GM23338 (cell line): ENCODE measurements around the gene RYR2. TPM values are rescaled to one million over a fixed set of nuclear protein-coding genes. Genes with fewer than 3 reads are reported as not detected.

Source experiments
- ATAC-seq: fragments of 200-7000 bp; cut with Tn5 transposase; 3 replicates; pipeline ENCODE4 v1.9.1; 2020
- DNase-seq: peaks from one replicate; pipeline ENCODE4 v3.0.0-alpha.2; 2015; ENCODE audit warnings: low spot score
- H2AFZ ChIP-seq: fragments of 200-600 bp; sonication (generic); 2 replicates; pipeline ENCODE4 v1.8.0; 2016; ENCODE audit warnings: antibody characterized with exemption, mild to moderate bottlenecking, moderate library complexity
- H3F3A ChIP-seq: fragments of 200-600 bp; sonication (generic); replicated peaks from 2 replicates; pipeline ENCODE4 v1.8.0; 2017; ENCODE audit warnings: antibody characterized with exemption, mixed run types, low read depth
- H3K27ac ChIP-seq: fragments of 200-600 bp; sonication (generic); 2 replicates; pipeline ENCODE4 v1.6.1; 2016; ENCODE audit warnings: low read depth
- H3K27me3 ChIP-seq: fragments of 200-600 bp; sonication (generic); 2 replicates; pipeline ENCODE4 v1.8.0; 2016; ENCODE audit warnings: mild to moderate bottlenecking, mixed run types, moderate library complexity; ENCODE audit not compliant: insufficient read depth
- H3K36me3 ChIP-seq: fragments of 200-600 bp; sonication (generic); 2 replicates; pipeline ENCODE4 v1.8.0; 2016; ENCODE audit warnings: mild to moderate bottlenecking; ENCODE audit not compliant: insufficient read depth
- H3K4me1 ChIP-seq: fragments of 200-600 bp; sonication (generic); 2 replicates; pipeline ENCODE4 v1.8.0; 2016; ENCODE audit warnings: mild to moderate bottlenecking, moderate library complexity; ENCODE audit not compliant: insufficient read depth
- H3K4me2 ChIP-seq: fragments of 200-600 bp; sonication (generic); 2 replicates; pipeline ENCODE4 v1.7.1; 2017; ENCODE audit warnings: mixed run types
- H3K4me3 ChIP-seq: fragments of 200-600 bp; sonication (generic); 2 replicates; pipeline ENCODE4 v1.6.1; 2016; ENCODE audit warnings: mixed run types
- H3K79me2 ChIP-seq: fragments of 200-600 bp; sonication (generic); replicated peaks from 2 replicates; pipeline ENCODE4 v1.8.0; 2017; ENCODE audit warnings: mild to moderate bottlenecking; ENCODE audit not compliant: insufficient read depth
- H3K9me2 ChIP-seq: fragments of 200-600 bp; sonication (generic); 2 replicates; pipeline ENCODE4 v1.8.0; 2017; ENCODE audit not compliant: insufficient read depth
- H4K20me1 ChIP-seq: fragments of 200-600 bp; sonication (generic); replicated peaks from 2 replicates; pipeline ENCODE4 v1.8.0; 2017; ENCODE audit warnings: mild to moderate bottlenecking; ENCODE audit not compliant: insufficient read depth
- H3K27ac Mint-ChIP-seq: 2 replicates; pipeline ENCODE4 v1.8.0; 2020; ENCODE audit warnings: inconsistent platforms, mild to moderate bottlenecking, moderate library complexity, mixed read lengths
- H3K27me3 Mint-ChIP-seq: 3 replicates; pipeline ENCODE4 v1.8.0; 2022; ENCODE audit warnings: low read depth, mild to moderate bottlenecking, moderate library complexity, mixed read lengths, inconsistent platforms; ENCODE audit not compliant: insufficient read depth, poor library complexity
- H3K36me3 Mint-ChIP-seq: 3 replicates; pipeline ENCODE4 v1.8.0; 2021; ENCODE audit warnings: low read depth, mild to moderate bottlenecking, inconsistent platforms, moderate library complexity, mixed read lengths
- H3K4me1 Mint-ChIP-seq: 3 replicates; pipeline ENCODE4 v1.8.0; 2020; ENCODE audit warnings: mild to moderate bottlenecking, inconsistent platforms, mixed read lengths
- H3K4me3 Mint-ChIP-seq: 3 replicates; pipeline ENCODE4 v1.8.0; 2021; ENCODE audit warnings: moderate library complexity, mild to moderate bottlenecking, inconsistent platforms, mixed read lengths
- H3K9me3 Mint-ChIP-seq: 3 replicates; pipeline ENCODE4 v1.8.0; 2020; ENCODE audit warnings: moderate library complexity, mild to moderate bottlenecking, inconsistent platforms, mixed read lengths
- CREB1 ChIP-seq: fragments of 250-450 bp; sonication (Bioruptor Pico); IDR thresholded peaks from 2 replicates; pipeline ENCODE4 v1.5.0; 2020; ENCODE audit warnings: low read depth, mild to moderate bottlenecking, moderate library complexity
- EZH2 ChIP-seq: fragments of 200-600 bp; sonication (generic); IDR thresholded peaks from one replicate; pipeline ENCODE4 v1.8.0; 2017; ENCODE audit warnings: antibody characterized with exemption, mild to moderate bottlenecking, low read depth; ENCODE audit not compliant: unreplicated experiment
- JUNB ChIP-seq: IDR thresholded peaks from one replicate; pipeline ENCODE4 v1.6.1; 2016; ENCODE audit warnings: antibody characterized with exemption; ENCODE audit not compliant: unreplicated experiment
- NANOG ChIP-seq: IDR thresholded peaks from 2 replicates; pipeline ENCODE4 v1.6.1; 2016; ENCODE audit warnings: antibody characterized with exemption, borderline replicate concordance
- POLR2AphosphoS5 ChIP-seq: IDR thresholded peaks from 2 replicates; pipeline ENCODE4 v1.6.1; 2016; ENCODE audit warnings: antibody characterized with exemption, low read depth
- ZNF114 ChIP-seq: fragments of 250-450 bp; sonication (Bioruptor Pico); IDR thresholded peaks from 2 replicates; pipeline ENCODE4 v1.5.0; 2020; ENCODE audit warnings: mild to moderate bottlenecking, moderate library complexity
- ZNF331 ChIP-seq: fragments of 250-450 bp; sonication (Bioruptor Pico); IDR thresholded peaks from 2 replicates; pipeline ENCODE4 v1.5.0; 2020; ENCODE audit warnings: low read depth, mild to moderate bottlenecking, moderate library complexity
- polyA plus RNA-seq: library from polyadenylated mRNA; unstranded; fragments of >200 nt; fragmentation: Nextera tagmentation; extraction: Ambion mirVana; gene quantifications from 2 replicates; pipeline ENCODE4 v1.2.1, GENCODE V29; 2016
- total RNA-seq: library from RNA; depleted of rRNA; stranded (reverse); fragments of >200 nt; shearing (Covaris generic); gene quantifications from 2 replicates; pipeline ENCODE4 v1.2.3, GENCODE V29; 2014
- TF ChIP-seq, protein P1 (sequence below): fragments of 250-450 bp; sonication (Bioruptor Pico); IDR thresholded peaks from 2 replicates; pipeline ENCODE4 v1.5.0; 2020; ENCODE audit warnings: mild to moderate bottlenecking, moderate library complexity
- TF ChIP-seq, protein P2 (sequence below): IDR thresholded peaks from 2 replicates; pipeline ENCODE4 v1.6.1; 2016; ENCODE audit warnings: antibody characterized with exemption

RYR2 gene
- total and polyA plus RNA-seq, 2 experiments from 2014 or later, result 8.9 to 10.0 TPM

DNA sequence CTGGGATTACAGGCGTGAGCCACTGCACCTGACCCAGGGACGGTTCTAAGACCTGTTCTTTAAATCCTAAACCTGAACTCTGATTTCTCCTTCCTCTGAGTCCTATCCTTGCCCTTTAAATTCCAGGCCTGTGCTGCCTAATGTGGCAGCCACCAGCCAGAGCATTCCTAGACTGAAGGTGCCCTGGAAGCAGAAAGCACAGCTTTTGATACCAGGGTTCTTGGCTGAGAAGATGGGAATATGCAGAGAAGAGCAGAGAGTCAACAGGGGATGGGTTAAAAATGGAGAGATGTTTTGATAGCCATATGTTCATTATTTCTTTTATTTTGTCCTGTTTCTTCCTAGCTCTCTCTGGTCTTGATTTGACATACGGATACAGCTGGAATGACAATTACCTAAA, 49.7 kb downstream of the RYR2 start (continued):
- TF ChIP-seq, protein P1, sequence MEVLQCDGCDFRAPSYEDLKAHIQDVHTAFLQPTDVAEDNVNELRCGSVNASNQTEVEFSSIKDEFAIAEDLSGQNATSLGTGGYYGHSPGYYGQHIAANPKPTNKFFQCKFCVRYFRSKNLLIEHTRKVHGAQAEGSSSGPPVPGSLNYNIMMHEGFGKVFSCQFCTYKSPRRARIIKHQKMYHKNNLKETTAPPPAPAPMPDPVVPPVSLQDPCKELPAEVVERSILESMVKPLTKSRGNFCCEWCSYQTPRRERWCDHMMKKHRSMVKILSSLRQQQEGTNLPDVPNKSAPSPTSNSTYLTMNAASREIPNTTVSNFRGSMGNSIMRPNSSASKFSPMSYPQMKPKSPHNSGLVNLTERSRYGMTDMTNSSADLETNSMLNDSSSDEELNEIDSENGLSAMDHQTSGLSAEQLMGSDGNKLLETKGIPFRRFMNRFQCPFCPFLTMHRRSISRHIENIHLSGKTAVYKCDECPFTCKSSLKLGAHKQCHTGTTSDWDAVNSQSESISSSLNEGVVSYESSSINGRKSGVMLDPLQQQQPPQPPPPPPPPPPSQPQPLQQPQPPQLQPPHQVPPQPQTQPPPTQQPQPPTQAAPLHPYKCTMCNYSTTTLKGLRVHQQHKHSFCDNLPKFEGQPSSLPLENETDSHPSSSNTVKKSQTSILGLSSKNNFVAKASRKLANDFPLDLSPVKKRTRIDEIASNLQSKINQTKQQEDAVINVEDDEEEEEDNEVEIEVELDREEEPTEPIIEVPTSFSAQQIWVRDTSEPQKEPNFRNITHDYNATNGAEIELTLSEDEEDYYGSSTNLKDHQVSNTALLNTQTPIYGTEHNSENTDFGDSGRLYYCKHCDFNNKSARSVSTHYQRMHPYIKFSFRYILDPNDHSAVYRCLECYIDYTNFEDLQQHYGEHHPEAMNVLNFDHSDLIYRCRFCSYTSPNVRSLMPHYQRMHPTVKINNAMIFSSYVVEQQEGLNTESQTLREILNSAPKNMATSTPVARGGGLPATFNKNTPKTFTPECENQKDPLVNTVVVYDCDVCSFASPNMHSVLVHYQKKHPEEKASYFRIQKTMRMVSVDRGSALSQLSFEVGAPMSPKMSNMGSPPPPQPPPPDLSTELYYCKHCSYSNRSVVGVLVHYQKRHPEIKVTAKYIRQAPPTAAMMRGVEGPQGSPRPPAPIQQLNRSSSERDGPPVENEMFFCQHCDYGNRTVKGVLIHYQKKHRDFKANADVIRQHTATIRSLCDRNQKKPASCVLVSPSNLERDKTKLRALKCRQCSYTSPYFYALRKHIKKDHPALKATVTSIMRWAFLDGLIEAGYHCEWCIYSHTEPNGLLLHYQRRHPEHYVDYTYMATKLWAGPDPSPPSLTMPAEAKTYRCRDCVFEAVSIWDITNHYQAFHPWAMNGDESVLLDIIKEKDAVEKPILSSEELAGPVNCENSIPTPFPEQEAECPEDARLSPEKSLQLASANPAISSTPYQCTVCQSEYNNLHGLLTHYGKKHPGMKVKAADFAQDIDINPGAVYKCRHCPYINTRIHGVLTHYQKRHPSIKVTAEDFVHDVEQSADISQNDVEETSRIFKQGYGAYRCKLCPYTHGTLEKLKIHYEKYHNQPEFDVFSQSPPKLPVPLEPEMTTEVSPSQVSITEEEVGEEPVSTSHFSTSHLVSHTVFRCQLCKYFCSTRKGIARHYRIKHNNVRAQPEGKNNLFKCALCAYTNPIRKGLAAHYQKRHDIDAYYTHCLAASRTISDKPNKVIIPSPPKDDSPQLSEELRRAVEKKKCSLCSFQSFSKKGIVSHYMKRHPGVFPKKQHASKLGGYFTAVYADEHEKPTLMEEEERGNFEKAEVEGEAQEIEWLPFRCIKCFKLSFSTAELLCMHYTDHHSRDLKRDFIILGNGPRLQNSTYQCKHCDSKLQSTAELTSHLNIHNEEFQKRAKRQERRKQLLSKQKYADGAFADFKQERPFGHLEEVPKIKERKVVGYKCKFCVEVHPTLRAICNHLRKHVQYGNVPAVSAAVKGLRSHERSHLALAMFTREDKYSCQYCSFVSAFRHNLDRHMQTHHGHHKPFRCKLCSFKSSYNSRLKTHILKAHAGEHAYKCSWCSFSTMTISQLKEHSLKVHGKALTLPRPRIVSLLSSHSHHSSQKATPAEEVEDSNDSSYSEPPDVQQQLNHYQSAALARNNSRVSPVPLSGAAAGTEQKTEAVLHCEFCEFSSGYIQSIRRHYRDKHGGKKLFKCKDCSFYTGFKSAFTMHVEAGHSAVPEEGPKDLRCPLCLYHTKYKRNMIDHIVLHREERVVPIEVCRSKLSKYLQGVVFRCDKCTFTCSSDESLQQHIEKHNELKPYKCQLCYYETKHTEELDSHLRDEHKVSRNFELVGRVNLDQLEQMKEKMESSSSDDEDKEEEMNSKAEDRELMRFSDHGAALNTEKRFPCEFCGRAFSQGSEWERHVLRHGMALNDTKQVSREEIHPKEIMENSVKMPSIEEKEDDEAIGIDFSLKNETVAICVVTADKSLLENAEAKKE (CRISPR knock-in tag), result no peak

DNA sequence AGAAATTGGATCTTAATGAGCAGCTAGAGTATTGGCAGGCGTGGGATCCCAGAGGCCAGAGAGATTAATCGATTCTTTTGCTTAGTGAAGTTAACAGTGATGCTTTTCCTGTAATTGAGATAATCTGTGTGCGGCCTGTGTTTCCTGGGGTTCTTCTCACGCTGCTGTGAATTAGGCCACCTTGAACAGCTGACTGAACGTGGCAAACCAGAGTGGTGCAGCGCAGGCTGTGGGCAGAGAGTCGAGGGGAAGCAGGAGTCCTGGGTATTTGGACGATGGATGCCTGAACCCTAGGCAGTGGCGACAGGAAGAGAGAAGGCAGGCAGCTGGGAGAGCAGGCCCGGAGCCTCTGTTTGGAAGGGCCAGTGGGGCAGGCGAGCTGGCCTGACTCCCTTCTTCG, 51.7 kb downstream of the RYR2 start:
- no peaks in the 10 kb centered on the region for H3K36me3 ChIP-seq

DNA sequence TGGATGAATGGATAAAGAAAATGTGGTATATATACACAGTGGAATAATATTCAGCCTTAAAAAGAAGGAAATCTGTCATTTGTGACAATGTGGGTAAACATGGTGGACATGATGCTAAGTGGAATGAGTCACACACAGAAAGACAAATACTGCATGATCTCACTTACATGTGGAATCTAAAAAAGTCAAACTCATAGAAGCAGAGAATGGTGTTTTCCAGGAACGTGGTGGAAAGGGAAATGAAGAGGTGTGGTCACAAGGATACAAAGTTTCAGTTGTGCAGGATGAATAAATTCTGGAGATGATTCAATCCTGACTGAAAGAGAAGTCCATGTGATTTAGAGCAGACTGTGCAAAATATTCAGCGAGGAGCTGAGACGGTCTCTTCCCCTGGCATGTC, 56.6 kb downstream of the RYR2 start:
- Histone ChIP-seq H3F3A (no peaks in the 10 kb centered on the region), H3K4me3 (no peak overlapping the region), H3K27me3 (no peaks in the 10 kb centered on the region), H3K79me2 (peaks cover 53% of the 10 kb centered on the region), H4K20me1 (peaks cover 2% of the 10 kb centered on the region; the same call in 1 of the 2 replicates), H3K4me2 (no peak overlapping the region), H3K27ac (no peak overlapping the region), H3K9me2 (no peaks in the 10 kb centered on the region), H3K36me3 (no peaks in the 10 kb centered on the region), H3K4me1 (no peaks in the 10 kb centered on the region), H2AFZ (no peak overlapping the region)
- H3K4me1 Mint-ChIP-seq, result peaks cover 7% of the 10 kb centered on the region
- H3K4me3 Mint-ChIP-seq, result no peak overlapping the region
- TF ChIP-seq, protein P2, sequence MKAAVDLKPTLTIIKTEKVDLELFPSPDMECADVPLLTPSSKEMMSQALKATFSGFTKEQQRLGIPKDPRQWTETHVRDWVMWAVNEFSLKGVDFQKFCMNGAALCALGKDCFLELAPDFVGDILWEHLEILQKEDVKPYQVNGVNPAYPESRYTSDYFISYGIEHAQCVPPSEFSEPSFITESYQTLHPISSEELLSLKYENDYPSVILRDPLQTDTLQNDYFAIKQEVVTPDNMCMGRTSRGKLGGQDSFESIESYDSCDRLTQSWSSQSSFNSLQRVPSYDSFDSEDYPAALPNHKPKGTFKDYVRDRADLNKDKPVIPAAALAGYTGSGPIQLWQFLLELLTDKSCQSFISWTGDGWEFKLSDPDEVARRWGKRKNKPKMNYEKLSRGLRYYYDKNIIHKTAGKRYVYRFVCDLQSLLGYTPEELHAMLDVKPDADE, result no peak
- TF ChIP-seq ZNF114 (CRISPR knock-in tag) (no peak), CREB1 (no peak), EZH2 (no peak)
- peaks cover 9% of the 10 kb centered on the region for H3K27me3 Mint-ChIP-seq
- no peak for ATAC-seq
- H3K9me3 Mint-ChIP-seq, result no peaks in the 10 kb centered on the region; the same call in 2 of the 3 replicates
- no peak for DNase-seq
- H3K36me3 Mint-ChIP-seq, result no peaks in the 10 kb centered on the region
- no peak overlapping the region for H3K27ac Mint-ChIP-seq

More for the DNA sequence above, 51.7 kb downstream of the RYR2 start:
- no peaks in the 10 kb centered on the region for H3K36me3 Mint-ChIP-seq
- TF ChIP-seq JUNB (no peak), EZH2 (no peak), ZNF331 (no peak), NANOG (no peak), POLR2AphosphoS5 (no peak)
- no peak for ATAC-seq
- H3K4me1 ChIP-seq, result peaks cover 10% of the 10 kb centered on the region; the same call in 1 of the 2 replicates
- H3K4me3 ChIP-seq, result no peak overlapping the region
- no peak for DNase-seq
- H3K27ac ChIP-seq, result no peak overlapping the region
- no peaks in the 10 kb centered on the region; the same call in 2 of the 3 replicates for H3K9me3 Mint-ChIP-seq
- H3K4me2 ChIP-seq, result no peak overlapping the region
- H4K20me1 ChIP-seq, result no peaks in the 10 kb centered on the region; the same call in 1 of the 2 replicates
- peaks cover 8% of the 10 kb centered on the region for H3K4me1 Mint-ChIP-seq
- no peak overlapping the region for H3K4me3 Mint-ChIP-seq
- no peak overlapping the region for H2AFZ ChIP-seq
- no peaks in the 10 kb centered on the region for H3K9me2 ChIP-seq
- peaks cover 81% of the 10 kb centered on the region for H3K79me2 ChIP-seq
- no peaks in the 10 kb centered on the region for H3K27me3 Mint-ChIP-seq
- no peaks in the 10 kb centered on the region for H3F3A ChIP-seq
- no peaks in the 10 kb centered on the region for H3K27me3 ChIP-seq
- H3K27ac Mint-ChIP-seq, result no peak overlapping the region
